Esophagus muscularis mucosa (tissue), 4 donors: Measurements from ENCODE around the gene UCK2.

Source experiments
- EP300 ChIP-seq: sonication (generic); formaldehyde crosslinking; IDR thresholded peaks from one replicate; pipeline ENCODE4 v1.6.1; 2017; ENCODE audit warnings: antibody characterized with exemption
- POLR2A ChIP-seq: fragments of 450-650 bp; IDR thresholded peaks from one replicate; pipeline ENCODE4 v1.6.1; 2017; ENCODE audit warnings: antibody characterized with exemption, moderate library complexity, mild to moderate bottlenecking, low read depth
- TF ChIP-seq, protein P1 (sequence below), 3 experiments: fragments of 200-600 bp in 2 of 3; fragments of 450-650 bp in 1 of 3; sonication (generic) in 2 of 3; IDR thresholded peaks; one replicate each; pipeline ENCODE4 v1.5.1; 2017 to 2019; ENCODE audit warnings: antibody characterized with exemption in 3 of 3, mild to moderate bottlenecking in 2 of 3, moderate library complexity in 1 of 3

DNA sequence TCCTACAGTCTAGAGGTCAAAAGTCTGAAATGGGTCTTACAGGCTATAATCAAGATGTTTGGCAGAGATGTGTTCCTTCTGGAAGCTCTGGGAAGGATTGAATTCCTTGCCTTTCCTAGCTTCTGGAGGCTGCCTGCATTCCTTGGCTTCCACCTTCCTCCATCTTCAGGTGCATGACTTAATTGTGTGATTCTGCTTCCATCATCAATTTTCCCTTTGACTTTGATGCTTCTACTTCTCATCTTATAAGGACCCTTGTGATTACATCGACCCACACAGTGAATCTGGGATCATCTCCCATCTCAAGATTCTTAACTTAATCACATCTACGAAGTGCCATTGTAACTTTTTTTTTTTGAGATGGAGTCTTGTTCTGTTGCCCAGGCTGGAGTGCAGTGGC, 111.4 kb downstream of the UCK2 start:
- TF ChIP-seq, protein P1, sequence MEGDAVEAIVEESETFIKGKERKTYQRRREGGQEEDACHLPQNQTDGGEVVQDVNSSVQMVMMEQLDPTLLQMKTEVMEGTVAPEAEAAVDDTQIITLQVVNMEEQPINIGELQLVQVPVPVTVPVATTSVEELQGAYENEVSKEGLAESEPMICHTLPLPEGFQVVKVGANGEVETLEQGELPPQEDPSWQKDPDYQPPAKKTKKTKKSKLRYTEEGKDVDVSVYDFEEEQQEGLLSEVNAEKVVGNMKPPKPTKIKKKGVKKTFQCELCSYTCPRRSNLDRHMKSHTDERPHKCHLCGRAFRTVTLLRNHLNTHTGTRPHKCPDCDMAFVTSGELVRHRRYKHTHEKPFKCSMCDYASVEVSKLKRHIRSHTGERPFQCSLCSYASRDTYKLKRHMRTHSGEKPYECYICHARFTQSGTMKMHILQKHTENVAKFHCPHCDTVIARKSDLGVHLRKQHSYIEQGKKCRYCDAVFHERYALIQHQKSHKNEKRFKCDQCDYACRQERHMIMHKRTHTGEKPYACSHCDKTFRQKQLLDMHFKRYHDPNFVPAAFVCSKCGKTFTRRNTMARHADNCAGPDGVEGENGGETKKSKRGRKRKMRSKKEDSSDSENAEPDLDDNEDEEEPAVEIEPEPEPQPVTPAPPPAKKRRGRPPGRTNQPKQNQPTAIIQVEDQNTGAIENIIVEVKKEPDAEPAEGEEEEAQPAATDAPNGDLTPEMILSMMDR (IDR thresholded peaks at IDR 0.05), result no peak
- no peak for TF ChIP-seq POLR2A
- no peak for TF ChIP-seq EP300
